Eye (tissue), 1 donor: ENCODE data around the gene LPXN.

Source experiments
- DNase-seq: peaks from one replicate; pipeline ENCODE4 v3.0.0-alpha.2; 2015

Gene LPXN

DNA sequence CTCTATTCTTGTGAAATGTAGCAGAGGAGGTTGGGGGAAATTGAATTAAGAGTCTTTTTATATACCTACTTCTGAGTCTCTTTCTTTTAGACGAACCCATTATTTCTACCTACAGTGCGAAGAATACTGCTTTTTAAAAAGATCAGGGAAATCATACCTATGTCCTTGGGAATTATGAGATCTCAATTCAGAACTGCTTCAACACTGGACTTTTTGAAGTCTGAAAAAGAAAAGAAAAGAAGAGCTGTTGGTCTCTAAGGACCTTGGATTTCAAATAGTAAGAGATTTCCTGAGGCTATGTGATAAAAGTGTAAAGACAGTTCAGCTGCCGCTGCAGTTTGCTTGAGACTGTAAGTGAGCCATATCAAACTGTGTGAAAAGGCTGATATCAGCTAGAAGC, 64.0 kb downstream of the LPXN start:
- DNase-seq, result no peak

DNA sequence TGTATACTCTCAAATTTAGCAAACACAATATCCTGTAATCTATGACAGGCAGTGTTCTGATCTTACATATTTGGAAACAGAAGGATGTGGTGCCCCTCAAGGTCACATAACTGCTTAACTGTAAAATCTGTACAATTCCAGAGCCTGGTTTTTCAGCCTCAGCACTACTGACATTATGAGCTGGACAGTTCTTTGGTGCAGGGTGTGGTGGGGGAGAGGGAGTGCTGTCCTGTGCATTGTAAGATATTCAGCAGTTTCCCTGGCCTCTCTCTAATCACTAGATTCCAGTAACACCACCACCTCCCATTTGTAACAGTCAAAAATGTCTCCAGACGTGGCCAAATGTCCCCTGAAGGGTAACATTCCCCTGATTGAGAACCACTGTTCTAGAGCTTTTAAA, 65.9 kb downstream of the LPXN start:
- DNase-seq, result no peak

DNA sequence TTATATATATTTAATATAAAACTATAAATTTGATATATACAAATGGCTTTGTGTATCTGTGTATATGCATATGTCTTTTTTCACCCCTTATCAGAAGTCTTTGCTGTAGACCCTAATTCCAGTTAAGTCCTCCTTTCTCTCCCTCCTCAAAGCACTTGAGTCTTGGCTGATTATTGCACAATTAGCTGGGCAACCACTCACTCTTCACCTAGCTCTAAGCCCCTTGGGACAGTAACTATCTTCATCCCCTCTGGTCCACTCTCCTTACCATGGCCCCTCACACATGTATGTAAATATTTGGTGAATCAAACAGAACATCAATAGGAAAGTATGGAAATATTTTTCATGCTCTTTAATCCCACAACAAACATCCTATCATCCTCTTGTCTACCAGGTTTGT, 66.8 kb downstream of the LPXN start:
- no peak for DNase-seq

DNA sequence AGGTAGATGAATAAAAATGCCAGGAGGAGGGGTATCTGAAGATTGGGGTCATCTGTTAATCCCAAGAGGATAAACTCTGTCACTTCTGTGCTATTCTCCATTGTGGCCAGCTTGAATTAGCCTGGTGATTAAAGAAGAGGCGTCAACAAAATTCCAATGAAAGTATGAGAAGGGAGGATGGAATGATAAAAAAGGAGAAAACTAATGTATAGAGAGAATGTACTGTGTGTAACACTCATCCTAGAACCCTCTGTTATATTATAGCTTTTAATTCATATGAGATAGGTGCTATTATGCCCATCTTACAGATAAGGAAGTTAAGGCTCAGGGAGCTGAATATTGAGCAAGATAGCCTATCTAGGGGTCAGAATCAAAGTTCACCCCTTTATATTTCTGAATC, 67.7 kb downstream of the LPXN start, which contains the start of gene OR5B21:
TSS of gene OR5B21 (minus strand) at position 101 of the 400 bp plus-strand sequence. CDS start at position 101, 0 bp downstream.
- no peak for DNase-seq

DNA sequence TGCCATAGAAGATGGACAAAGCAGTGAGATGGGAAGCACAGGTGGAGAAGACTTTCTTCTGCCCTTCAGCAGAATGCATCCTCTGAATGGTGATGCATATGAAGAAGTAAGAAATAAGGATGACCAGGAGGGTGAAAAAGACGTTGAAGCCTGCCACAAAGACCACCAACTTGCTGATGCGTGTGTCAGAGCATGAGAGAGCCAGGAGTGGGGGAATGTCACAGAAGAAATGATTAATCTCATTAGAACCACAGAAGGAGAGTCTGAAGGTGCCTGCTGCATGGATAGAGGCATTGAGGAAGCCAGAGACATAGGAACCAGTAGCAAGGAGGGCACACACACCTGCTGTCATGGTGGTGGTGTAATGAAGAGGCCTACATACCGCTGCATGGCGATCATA, 68.3 kb downstream of the LPXN start:
- no peak for DNase-seq

DNA sequence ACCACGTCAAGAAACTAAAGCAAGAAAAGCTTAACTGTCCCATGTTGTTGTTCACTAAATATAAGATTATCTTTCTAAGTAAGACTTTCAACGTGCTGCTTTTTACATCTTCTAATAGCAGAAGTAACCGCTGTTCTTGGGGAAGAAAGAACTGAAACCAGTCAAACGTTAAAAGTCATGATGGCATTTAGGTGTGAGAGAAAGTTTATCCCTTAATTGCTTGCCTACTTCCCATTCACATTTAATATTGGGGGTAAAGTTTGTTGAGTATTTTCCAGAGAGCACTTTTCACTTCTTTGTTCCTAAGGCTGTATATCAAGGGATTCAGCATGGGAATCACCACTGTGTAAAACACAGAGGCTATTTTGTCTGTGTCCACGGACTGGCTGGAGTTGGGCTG, 68.7 kb downstream of the LPXN start:
- DNase-seq, result no peak

DNA sequence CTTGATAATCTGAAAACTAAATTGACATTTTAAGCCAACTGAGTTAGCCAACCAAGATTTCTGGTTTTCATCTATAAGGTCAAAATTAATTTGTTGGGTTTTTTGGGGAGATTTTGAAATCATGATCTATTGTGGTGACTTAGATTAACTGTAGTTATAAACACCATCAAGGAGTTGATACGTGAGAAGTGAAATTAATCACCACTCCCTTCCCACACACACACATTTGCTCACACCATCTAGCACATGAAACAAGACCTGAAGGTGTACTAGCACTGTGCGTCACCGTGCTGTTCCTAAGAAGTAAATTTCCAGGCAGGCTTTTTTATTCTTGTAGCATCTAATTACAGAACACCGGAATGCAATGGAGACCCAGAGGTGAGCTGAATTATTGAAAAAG, 69.8 kb downstream of the LPXN start:
- DNase-seq, result no peak

DNA sequence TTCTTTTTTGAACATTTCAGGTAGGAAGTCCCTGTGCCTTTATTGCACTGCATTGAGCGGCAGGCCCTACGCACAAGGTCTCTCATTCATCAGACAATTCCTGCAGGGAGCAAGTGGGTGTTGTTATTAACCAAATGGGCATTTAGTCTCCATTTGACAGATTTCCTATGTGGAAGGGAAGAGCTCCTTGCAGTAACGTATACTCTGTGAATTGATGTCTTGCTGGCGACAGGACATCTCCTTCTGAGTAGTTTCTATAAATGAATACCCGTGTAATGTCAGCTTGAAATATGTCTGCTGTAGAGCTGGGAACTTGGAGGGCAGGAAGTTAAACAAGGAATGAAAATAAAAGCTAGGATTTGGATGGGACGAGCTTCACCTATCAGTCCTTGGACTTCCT, 71.4 kb downstream of the LPXN start:
- no peak for DNase-seq

DNA sequence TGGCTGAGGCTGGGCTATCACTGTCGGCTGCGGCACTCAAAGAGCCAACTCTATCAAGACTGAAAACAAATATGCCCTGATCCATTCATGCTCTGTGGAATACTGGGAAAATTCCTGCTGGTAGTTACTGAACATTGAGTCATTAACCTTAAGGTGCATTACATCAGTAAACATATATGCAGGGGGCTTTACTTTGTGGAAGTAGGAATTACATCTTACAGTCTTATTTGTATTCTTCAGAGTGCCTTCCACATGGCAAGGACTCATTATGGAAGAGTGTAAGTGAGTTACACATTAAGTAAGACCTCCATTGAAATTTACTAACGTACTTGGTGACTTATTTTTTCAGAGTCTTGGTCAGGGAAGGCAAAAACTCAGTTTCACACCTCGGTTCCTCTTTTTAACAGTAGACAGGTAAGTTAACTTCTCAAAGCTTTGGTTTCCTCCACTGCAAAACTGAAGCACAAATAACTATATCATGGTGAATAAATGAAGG, 72.2 kb downstream of the LPXN start:
- no peak for DNase-seq

DNA sequence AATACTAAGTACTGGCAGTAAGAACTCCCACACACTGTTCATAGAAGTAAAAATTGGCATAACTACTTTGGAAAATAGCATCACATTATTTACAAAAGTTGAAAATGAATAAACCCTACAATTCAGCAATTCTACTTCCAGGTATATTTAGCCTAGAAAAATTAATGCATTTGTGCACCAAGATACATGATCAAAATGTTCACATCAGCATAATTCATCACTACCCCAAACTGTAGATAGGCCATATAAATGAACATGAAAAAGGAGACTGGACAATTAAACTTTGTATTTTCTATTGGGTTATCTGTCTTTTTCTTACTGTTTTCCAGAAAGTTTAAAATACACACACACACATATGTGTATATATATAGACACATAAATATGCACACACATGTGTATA, 73.7 kb downstream of the LPXN start:
- DNase-seq, result no peak

DNA sequence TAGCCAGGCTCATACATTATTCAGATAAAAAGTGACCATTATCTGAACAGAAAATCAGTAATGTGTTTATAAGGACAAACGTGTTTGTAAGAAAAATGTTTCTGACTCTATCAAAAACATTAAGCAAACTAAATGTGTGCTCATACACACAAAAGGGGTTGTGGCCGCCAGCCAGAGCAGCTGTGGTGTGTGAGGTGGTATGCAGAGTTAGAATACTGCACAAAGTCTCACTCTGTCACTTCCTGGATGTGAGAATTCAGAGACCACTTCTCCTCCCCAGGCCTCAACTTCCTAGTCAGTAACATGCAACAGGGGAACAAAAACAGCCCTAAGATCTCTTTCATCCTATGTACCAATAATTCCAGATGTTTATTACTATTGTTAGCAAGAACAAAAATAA, 77.2 kb downstream of the LPXN start:
- DNase-seq, result no peak

DNA sequence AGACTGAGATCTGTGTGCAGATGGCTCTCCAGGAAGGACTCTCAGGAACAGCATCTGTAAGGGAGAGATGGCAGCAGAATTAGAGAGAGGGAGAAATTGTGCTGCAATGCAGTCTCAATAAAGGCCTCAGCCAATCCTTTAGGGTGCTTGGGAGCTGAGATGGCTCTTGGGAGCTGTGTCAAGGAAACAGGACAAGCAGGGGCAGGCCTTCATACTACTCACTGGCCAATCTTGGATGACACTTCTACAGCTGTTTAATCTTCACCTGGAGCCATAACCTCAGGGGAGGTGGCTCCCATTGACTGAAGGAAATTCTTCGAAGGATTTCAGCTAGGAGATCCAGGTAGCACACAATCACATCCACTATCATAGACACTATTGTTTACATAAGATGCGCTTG, 77.7 kb downstream of the LPXN start:
- DNase-seq, result no peak

DNA sequence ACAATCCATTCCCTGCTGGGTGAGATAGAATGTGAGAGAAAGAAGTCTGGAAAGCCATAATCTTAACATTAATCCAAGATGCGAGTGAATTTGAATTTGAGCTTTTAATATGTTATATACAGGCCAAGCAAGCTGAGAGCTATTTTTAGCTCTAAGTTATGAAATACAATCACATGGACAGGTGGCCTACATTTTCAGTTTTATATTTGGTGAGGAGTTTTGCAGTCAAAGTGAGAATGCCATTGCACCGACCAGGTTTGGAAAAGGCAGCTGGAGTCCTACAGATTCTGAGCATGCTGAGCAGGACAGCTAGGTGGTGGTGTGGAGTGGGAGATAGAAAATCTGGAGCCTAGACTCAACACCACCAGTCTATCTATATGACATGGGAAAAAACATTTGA, 79.8 kb downstream of the LPXN start:
- no peak for DNase-seq

DNA sequence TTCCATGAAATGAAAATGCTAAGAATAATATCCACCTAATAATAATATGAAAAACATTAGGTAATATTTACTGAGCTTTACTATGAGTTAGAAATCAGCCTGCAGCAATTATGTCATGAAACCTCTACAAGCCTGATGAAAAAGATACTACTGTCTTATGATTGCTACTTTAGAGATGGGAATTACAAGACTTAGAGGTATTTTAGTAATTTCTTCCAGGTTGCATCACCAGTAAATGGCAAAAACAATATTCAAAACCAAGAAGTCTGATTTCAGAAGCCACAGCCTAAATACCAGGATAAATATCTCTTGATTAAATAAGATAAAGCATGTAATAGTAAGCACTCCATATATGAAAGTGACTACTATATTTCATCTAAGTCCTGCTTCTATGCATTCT, 81.6 kb downstream of the LPXN start:
- no peak for DNase-seq

DNA sequence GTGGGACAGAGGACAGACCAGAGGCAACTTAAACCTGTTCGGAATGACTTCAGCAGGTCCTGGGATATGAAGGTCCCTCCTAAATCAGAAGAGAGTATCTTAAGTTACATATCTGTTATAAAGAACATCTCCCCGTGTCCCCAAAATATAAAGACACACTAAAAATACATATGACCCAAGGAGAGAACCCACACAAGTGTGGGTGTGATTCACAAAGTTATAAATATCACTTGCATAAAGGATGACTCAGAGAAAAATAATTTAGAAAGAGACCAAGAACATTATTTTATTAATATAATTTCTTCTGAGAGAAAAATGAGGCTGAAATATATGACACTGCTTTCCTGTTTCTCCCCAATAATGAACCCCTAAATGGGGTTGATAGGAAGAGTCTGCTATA, 82.0 kb downstream of the LPXN start:
- DNase-seq, result no peak

DNA sequence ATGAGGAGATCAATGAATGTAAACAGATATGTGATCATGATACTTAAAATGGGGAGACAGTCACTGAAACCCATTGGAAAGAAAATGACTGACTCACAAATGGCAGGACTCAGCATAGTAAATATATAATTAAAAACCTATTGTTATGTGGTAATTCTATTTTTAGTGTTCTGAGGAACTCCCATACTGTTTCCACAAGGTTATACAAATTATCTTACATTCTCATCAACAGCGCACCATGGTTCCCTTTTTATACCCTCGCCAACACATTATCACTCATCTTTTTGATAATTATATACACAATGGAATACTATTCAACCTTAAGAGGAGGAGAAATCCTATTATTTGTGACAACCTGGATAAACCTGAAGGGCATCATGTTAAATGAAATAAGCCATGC, 84.8 kb downstream of the LPXN start:
- DNase-seq, result no peak

DNA sequence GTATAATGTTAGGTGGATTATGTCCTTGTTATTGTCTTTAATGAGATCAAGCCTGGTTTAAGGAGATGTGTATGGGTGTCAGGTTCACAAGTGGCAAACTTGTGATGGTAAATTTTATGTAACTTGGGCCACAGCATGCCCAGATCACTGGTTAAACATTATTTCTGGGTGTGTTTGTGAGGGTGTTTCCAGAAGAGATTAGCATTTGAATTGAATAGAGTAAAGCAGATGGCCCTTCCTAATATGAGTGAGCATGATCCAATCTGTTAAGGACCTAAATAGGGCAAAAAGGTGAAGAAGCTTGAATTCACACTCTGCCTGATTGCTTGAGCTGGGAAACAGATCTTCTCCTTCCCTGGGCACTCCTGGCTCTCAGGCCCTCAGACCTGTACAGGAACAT, 88.5 kb downstream of the LPXN start:
- no peak for DNase-seq

DNA sequence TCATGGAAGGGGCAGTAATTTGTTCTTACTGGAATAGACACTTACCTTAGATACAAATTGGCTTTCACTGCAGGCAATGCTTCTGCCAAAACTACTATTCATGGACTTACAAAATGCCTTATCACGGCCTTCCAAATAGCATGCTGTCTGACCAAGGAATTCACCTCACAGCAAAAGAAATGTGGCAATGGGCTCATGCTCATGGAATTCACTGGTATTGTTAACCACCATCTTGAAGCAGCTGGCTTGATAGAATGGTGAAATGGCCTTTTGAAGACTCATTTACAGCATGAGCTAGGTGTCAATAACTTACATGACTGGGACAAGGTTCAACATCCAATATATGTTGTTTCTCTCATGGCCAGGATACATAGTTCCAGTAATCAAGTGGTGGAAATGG, 89.7 kb downstream of the LPXN start:
- no peak for DNase-seq
